Neural progenitor cell (in vitro differentiated cells): Measurements from ENCODE around the gene FRMPD4.

Source experiments
- EZH2 ChIP-seq: fragments of 200-600 bp; sonication (generic); IDR thresholded peaks from 2 replicates; pipeline ENCODE4 v1.6.1; 2017; ENCODE audit warnings: antibody characterized with exemption, mild to moderate bottlenecking, moderate library complexity
- EZH2phosphoT487 ChIP-seq: fragments of 200-600 bp; sonication (generic); IDR thresholded peaks from 2 replicates; pipeline ENCODE4 v1.6.1; 2017; ENCODE audit warnings: antibody characterized with exemption
- TF ChIP-seq, protein P1 (sequence below): fragments of 200-600 bp; sonication (generic); IDR thresholded peaks from 2 replicates; pipeline ENCODE4 v1.5.1; 2017; ENCODE audit warnings: antibody characterized with exemption, mild to moderate bottlenecking

DNA sequence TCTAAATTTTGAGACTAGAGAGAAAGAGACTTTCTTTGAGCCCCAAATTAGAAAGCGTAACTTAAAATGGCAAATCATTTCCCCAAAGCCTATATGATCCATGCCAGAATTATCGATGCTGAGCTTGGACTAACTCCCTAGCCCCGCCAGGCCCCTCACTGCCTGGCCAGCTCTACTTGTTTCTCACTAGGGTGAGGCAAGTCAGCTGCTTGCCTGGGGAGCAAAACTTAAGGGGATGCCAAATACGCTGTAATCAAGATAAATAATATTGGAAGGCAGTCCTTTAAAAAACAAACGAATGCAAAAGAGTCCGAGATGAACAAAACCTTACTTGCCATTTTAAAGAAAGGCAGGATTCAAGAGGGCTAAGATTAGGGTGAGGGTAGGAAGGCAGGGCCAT lies 236.0 kb downstream of the FRMPD4 start:
- no peak for TF ChIP-seq EZH2
- TF ChIP-seq, protein P1, sequence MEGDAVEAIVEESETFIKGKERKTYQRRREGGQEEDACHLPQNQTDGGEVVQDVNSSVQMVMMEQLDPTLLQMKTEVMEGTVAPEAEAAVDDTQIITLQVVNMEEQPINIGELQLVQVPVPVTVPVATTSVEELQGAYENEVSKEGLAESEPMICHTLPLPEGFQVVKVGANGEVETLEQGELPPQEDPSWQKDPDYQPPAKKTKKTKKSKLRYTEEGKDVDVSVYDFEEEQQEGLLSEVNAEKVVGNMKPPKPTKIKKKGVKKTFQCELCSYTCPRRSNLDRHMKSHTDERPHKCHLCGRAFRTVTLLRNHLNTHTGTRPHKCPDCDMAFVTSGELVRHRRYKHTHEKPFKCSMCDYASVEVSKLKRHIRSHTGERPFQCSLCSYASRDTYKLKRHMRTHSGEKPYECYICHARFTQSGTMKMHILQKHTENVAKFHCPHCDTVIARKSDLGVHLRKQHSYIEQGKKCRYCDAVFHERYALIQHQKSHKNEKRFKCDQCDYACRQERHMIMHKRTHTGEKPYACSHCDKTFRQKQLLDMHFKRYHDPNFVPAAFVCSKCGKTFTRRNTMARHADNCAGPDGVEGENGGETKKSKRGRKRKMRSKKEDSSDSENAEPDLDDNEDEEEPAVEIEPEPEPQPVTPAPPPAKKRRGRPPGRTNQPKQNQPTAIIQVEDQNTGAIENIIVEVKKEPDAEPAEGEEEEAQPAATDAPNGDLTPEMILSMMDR, result no peak
- no peak for TF ChIP-seq EZH2phosphoT487
